Fibroblast of skin of left quadriceps (primary cell): Measurements from ENCODE around the gene VMAC.

Experiments
- DNase-seq, 2 experiments: peaks; one replicate each; pipeline ENCODE4 v3.0.0-alpha.2; 2013; ENCODE audit warnings: low read depth in 2 of 2

The VMAC gene

GRCh38 chr19:5903624-5904351, 884 bp upstream of the VMAC start, which contains the start of gene NDUFA11:
Gene NDUFA11 (minus strand): TSS chr19:5903790. CDS start chr19:5903708, 82 bp downstream.
- peak; percentile 93 to 94 for DNase-seq

GRCh38 chr19:5905114-5905778, 574 bp downstream of the VMAC start:
- no peak for DNase-seq

- no peak for DNase-seq
These were observed 2.6 kb downstream of the VMAC start for GRCh38 chr19:5907241-5907640.

- DNase-seq: no peak
These were observed 4.2 kb downstream of the VMAC start for GRCh38 chr19:5908773-5909442.

- DNase-seq: no peak
These were observed 5.9 kb downstream of the VMAC start for GRCh38 chr19:5910638-5910907.

GRCh38 chr19:5911366-5911765, 6.7 kb downstream of the VMAC start:
- no peak for DNase-seq

GRCh38 chr19:5913739-5914357, 9.2 kb downstream of the VMAC start, which contains the start of gene CAPS:
Gene CAPS (plus strand): TSS chr19:5914254. CDS start chr19:5914407, 153 bp downstream.
- no peak for DNase-seq

DNA sequence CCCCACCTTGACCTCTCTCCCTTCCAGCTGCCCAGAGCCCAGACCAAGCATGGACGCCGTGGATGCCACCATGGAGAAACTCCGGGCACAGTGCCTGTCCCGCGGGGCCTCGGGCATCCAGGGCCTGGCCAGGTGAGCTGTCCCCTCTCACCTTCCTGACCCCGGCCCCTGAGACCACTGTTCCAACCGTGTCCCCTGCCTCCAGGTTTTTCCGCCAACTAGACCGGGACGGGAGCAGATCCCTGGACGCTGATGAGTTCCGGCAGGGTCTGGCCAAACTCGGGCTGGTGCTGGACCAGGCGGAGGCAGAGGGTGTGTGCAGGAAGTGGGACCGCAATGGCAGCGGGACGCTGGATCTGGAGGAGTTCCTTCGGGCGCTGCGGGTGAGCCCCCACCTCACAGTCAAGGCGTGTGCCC, 9.7 kb downstream of the VMAC start:
- DNase-seq: no peak

DNA sequence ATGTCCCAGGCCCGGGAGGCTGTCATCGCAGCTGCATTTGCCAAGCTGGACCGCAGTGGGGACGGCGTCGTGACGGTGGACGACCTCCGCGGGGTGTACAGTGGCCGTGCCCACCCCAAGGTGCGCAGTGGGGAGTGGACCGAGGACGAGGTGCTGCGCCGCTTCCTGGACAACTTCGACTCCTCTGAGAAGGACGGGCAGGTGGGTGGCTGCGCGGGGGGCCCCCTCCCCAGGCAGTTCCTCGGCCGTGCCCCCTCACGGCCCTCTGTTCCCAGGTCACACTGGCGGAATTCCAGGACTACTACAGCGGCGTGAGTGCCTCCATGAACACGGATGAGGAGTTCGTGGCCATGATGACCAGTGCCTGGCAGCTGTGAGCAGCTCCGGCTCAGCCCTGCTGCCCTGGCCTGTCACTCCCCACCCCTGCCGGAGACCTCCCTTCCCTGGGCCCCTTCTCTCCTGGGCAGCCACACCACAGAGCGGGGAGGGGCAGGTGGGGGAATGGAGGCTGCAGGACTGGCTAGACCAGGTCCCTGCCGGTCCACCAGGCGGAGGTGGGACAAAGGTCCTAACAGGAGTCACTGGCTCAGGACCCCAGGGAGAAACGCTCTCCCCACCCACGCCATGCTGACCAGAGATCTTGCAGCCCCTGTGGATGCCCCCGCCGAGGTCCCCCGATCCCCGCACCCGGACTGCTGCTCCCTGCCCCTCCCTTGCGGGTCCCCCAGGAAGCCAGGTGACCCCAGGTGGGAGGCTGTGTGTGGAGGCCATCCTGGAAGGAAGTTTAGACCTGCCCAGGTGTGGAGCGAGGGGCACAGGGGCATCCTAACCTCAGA, 10.5 kb downstream of the VMAC start:
- DNase-seq: no peak

DNA sequence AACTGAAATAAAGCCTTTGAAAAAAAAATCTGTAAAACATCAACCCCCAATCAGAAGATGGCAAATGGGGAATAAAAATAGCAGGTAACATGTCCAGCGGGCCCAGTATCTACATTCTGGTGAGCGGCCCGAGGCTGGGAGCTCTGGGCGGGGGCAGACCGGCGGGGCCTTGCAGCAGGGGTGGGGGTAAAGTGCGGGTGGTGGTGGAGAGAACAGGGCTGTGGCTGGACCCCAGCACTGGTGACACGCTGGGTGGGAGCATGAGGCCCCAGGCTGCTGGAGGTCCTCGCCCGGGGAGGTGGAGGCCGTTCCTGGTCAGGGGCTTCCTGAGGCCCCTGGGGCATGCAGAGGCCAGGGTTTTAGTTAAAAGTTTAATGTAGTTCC, 11.1 kb downstream of the VMAC start:
- DNase-seq: no peak

- no peak for DNase-seq
These were observed 11.6 kb downstream of the VMAC start for GRCh38 chr19:5916181-5916708.

DNA sequence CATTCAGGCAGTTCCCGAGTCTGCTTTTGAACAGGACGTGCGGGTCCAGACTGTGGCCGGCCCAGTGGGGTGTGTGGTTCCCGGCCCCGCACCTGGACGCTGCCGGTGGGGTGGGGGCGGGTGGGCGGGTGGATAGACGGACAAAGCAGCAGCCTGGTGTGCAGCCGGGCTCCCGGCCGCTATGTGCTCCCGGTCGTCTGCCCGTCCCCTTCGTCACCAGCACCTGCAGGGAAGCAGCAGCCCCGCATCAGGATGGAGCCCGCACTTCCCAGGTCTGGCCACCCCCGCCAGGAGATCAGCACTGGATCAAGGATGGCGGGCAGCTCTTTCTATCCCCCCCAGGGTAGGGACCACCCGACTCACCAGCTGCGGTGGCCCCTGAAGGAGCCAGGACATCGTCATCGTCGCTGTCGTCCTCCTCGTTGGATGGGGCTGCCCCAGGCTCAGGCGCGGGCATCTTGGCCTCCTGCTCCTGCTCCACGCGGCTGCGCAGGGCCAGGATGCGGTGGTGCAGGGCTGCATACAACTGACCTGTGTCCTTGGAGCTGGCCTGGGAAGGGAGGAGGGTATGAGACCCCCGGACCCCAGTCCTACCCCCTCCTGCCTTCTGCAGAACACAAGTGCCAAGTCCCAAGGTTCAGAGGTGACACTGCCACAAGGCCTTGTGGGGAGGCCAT, 12.9 kb downstream of the VMAC start:
- DNase-seq: no peak

DNA sequence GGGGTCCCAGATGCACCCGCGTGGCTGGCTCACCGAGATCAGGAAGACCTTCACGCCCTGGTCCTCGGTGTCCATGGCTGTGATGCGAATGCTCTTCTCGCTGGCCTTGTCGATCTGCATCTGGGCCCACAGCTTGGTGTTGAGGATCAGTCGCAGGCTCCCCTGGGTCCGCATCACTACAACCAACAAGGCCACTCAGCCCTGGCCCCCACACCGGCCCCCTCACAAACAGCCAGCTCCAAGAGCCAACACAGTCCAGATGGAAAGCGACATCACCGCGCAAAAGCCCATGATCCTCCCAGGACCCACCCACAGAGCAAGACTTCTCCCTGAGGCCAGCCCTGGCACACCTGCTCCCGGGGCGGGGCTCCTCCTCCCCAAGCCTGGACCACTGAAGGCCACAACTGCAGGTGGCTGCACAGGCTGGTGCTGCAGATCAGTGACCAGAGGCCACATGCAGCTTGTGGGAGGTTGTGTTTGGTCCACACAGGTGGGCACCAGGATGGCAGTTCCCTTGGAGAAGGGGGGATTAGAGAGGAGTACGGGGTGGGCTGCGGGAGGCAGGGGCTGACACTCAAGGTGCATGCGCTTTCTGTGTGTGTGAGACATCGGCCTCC, 13.9 kb downstream of the VMAC start:
- no peak for DNase-seq

GRCh38 chr19:5921516-5922160, 17.0 kb downstream of the VMAC start:
- DNase-seq: no peak

DNA sequence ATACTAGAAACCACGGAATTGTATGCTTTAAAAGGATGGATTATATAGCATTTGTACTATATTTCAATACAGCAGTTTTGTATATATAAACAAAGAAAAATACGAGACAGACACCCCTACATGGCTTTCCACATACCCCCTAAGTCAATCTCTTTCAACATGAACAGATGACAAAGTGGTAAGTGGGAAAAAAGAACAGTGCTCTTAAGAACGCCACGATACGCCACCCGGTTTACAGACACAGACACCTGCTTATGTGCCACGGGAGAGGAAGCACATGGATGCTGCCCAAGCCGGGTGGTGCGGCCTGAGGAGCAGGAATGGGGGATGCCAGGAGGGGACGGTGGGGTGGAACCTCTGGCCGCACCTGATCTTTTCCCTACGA, 17.5 kb downstream of the VMAC start:
- no peak for DNase-seq

- DNase-seq: no peak
These were observed 18.7 kb downstream of the VMAC start for GRCh38 chr19:5923356-5923755.

DNA sequence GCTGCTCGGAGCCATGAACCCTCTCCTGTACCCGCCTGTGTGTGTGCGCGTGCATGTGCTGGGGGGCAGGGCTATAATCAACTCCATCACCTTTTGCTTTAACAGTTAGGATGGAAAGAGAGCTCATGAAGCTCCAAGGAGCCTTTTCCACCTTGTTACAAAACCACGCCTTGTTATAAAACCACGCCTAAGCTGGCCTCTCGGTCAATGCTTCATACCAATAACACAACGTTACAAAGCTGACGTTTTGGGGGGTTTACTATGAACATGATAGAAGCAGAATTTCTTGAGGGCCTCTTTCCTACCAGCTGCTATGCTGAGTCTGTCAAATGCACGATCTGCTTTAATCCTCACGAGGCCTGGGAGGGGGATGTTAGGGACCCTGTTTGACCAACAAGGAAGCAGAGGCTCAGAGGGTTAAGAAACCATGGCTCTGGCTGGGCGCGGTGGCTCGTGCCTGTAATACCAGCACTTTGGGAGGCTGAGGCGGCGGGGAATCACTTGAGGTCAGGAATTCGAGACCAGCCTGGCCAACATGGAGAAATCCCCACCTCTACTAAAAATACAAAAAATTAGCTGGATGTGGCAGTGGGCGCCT, 21.3 kb downstream of the VMAC start:
- DNase-seq: no peak

DNA sequence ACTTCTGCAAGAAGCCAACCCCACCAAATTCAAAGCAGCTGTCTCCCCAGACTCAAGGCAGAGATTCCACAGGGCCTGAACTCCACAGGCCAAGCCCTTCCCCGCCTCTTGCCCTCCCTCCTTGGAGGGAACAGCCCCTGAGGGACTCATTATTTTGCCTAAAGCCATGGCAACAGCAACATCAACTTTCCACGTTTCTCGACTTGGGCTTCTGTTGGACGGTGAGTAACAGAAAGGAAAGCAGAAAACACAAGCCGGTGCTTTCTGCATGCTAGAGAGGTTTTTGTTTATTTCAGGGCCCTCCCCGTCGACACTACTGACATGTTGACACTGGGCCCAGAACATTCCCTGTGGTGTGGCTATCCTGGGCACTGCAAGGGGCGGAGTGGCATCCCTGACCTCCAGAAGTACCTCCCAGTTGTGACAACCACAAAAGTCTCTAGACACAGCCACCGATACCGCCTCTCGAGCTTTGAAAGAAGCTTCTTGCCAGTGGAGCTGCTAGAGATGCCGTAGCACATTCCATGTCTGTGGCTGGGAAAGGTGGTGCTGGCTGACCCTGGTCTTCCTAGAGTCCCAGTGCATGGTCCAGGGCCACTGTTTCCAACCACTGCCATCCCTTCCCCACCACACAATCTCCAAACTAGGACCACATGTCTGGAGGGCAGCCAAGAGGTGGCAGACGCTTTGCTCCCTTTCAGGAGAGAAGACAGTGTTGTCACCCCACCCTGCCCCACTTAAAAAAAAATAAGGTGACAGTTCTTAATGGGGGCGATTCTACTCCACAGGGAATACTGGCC, 22.2 kb downstream of the VMAC start:
- peak; percentile 89 for DNase-seq

GRCh38 chr19:5927441-5927821, 22.8 kb downstream of the VMAC start:
- DNase-seq: no peak
